Cardiac muscle cell (in vitro differentiated cells and primary cell): ENCODE data around the gene FAT4. TPM values are rescaled to one million over a fixed set of nuclear protein-coding genes. Genes with fewer than 3 reads are reported as not detected.
A peak's percentile ranks its signal among the peaks of the same experiment; 100 is the strongest.

Experiments used
- DNase-seq, 2 donors: peaks; one replicate each; pipeline versions ENCODE4 v3.0.0 to v3.0.0-alpha.2; 2010 to 2017; ENCODE audit warnings: low read depth in 1 of 2, low spot score in 1 of 2
- H3K27ac ChIP-seq: fragments of 200-600 bp; sonication (generic); 2 replicates; pipeline ENCODE4 v1.5.1; 2016
- H3K27me3 ChIP-seq: fragments of 200-600 bp; sonication (generic); 2 replicates; pipeline ENCODE4 v1.6.0; 2016; ENCODE audit warnings: control low read depth
- H3K36me3 ChIP-seq: fragments of 200-600 bp; sonication (generic); 2 replicates; pipeline ENCODE4 v1.5.1; 2016; ENCODE audit warnings: control low read depth
- H3K4me1 ChIP-seq: fragments of 200-600 bp; sonication (generic); 2 replicates; pipeline ENCODE4 v1.8.1; 2017; ENCODE audit warnings: low read depth, mild to moderate bottlenecking, mixed run types
- H3K4me3 ChIP-seq: fragments of 200-600 bp; sonication (generic); 2 replicates; pipeline ENCODE4 v1.5.1; 2016; ENCODE audit warnings: mild to moderate bottlenecking
- H3K9me3 ChIP-seq: fragments of 200-600 bp; sonication (generic); 2 replicates; pipeline ENCODE4 v1.5.1; 2017; ENCODE audit warnings: low read depth, mild to moderate bottlenecking, control low read depth
- polyA plus RNA-seq: library from polyadenylated mRNA; unstranded; fragments of >200 nt; fragmentation: Nextera tagmentation; extraction: Ambion mirVana; gene quantifications from 2 replicates; pipeline ENCODE4 v1.2.1, GENCODE V29; 2016
- total RNA-seq: library from RNA; depleted of rRNA; stranded (reverse); fragments of >200 nt; gene quantifications from 2 replicates; pipeline ENCODE4 v1.2.3, GENCODE V29; 2016
- TF ChIP-seq, protein P1 (sequence below): IDR thresholded peaks from 2 replicates; pipeline ENCODE4 v1.5.1; 2012; ENCODE audit warnings: low read depth, mild to moderate bottlenecking, low read length

Gene FAT4
- total and polyA plus RNA-seq, 2 experiments from 2014 or later = 1.0 to 5.6 TPM

DNA sequence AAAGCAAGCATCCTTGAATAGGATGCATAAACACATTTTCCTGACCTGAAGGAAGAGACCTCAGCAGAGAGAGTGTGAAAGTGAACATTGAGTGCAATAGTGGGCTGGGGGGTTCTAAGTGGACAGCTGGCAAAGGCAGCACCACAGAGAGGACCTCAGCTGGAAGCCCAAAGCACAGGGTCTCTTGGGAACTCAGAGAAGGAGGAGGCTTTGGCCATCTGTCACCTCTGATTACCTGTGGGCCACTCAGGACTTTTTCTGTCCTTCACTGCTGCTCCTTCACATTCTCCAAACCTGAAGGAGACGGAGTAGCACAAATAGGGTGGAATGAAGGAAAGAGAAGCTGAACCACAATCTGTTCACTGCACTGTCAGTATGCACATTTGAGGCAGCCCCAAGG, 37.9 kb upstream of the FAT4 start:
- Histone ChIP-seq H3K27ac (no peak overlapping the region), H3K27me3 (no peaks in the 10 kb centered on the region), H3K4me3 (no peak overlapping the region), H3K9me3 (no peaks in the 10 kb centered on the region), H3K4me1 (no peaks in the 10 kb centered on the region), H3K36me3 (no peaks in the 10 kb centered on the region)
- TF ChIP-seq, protein P1, sequence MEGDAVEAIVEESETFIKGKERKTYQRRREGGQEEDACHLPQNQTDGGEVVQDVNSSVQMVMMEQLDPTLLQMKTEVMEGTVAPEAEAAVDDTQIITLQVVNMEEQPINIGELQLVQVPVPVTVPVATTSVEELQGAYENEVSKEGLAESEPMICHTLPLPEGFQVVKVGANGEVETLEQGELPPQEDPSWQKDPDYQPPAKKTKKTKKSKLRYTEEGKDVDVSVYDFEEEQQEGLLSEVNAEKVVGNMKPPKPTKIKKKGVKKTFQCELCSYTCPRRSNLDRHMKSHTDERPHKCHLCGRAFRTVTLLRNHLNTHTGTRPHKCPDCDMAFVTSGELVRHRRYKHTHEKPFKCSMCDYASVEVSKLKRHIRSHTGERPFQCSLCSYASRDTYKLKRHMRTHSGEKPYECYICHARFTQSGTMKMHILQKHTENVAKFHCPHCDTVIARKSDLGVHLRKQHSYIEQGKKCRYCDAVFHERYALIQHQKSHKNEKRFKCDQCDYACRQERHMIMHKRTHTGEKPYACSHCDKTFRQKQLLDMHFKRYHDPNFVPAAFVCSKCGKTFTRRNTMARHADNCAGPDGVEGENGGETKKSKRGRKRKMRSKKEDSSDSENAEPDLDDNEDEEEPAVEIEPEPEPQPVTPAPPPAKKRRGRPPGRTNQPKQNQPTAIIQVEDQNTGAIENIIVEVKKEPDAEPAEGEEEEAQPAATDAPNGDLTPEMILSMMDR = no peak
- DNase-seq = no peak

DNA sequence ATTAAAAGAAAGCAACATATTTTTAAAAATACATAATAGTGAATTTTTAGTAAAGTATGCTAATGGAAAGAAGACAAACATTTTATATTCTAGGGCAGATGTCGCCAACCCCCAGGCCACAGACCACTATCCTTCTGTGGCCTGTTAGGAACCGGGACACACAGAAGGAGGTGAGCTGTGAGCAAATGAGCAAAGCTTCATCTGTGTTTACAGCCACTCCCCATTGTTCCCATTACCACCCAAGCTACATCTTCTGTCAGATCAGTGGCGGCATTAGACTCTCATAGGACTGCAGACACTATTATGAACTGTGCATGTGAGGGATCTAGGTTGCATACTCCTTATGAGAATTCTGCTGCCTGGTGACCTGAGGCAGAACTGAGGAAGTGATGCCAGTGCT, 37.0 kb upstream of the FAT4 start:
- H3K27me3 ChIP-seq = no peaks in the 10 kb centered on the region
- no peak overlapping the region for H3K4me3 ChIP-seq
- DNase-seq = no peak
- H3K4me1 ChIP-seq = no peaks in the 10 kb centered on the region
- no peaks in the 10 kb centered on the region for H3K9me3 ChIP-seq
- no peak overlapping the region for H3K27ac ChIP-seq
- TF ChIP-seq, protein P1 = no peak
- no peaks in the 10 kb centered on the region for H3K36me3 ChIP-seq

DNA sequence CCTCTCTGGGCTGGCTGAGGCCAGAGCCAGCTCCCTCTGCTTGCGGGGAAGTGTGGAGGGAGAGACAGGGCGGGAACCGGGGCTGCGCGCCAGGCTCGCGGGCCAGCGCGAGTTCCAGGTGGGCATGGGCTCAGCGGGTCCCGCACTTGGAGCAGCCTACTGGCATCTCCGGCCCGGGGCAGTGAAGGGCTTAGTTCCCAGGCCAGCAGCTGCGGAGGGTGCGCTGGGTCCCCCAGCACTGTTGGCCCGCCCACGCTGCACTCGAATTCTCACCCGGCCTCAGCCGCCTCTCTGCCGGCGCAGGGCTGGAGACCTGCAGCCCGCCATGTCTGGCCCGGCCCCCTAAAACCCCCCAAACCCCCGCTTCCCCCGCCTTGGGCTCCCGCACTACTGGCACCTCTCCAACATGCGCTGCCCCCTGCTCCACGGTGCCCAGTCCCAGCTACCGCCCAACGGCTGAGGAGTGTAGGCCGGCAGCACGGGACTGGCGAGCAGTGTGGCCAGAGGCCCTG, 33.8 kb upstream of the FAT4 start:
- no peak for DNase-seq
- H3K36me3 ChIP-seq = no peaks in the 10 kb centered on the region
- no peaks in the 10 kb centered on the region for H3K9me3 ChIP-seq
- no peak overlapping the region for H3K4me3 ChIP-seq
- no peak overlapping the region for H3K27ac ChIP-seq
- TF ChIP-seq, protein P1 = no peak
- no peaks in the 10 kb centered on the region for H3K27me3 ChIP-seq
- no peaks in the 10 kb centered on the region for H3K4me1 ChIP-seq

DNA sequence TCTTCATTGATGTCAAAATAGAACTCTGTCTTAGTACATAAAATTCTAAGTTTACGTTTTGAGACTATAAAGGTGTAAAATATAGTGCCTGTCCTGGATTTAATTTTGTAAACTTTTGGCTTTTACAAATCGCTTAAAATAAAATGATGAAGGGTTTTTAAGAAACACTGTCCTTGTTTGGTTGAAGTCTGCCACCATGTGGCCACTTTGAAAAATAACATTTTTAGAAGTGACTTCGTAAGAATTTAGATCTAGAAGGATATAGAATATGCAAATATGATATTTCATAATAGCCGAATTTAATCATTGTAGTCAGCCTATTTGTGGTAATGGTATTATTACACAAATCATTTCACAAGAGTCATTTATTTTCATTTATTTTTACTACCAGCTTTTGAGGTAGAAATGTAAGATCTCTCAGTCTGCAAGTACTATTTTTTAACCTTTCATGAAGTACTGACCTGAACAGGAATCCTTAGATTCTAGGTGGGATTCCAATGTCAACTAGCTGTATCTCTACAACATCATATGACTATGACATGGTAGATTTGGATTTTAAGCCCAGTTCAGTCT, 31.0 kb upstream of the FAT4 start:
- H3K9me3 ChIP-seq = no peaks in the 10 kb centered on the region
- TF ChIP-seq, protein P1 = peak; percentile 43
- no peak overlapping the region for H3K4me3 ChIP-seq

DNA sequence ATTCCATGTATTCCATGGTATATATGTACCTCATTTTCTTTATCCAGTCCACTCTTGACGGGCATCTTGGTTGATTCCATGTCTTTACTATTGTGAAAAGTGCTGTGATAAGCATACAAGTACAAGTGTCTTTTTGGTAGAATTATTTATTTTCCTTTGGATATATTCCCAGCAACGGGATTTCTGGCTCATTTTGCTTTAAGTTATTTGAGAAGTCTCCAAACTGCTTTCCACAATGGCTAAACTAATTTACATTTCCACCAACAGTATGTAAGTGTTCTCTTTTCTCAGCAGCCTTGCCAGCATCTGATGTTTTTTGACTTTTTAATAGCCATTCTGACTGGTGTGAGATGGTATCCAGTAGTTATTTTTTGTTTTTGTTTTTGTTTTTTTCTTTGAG, 17.6 kb upstream of the FAT4 start:
- Histone ChIP-seq H3K27ac (no peak overlapping the region), H3K4me1 (no peaks in the 10 kb centered on the region), H3K27me3 (no peaks in the 10 kb centered on the region), H3K36me3 (no peaks in the 10 kb centered on the region), H3K4me3 (no peak overlapping the region), H3K9me3 (no peaks in the 10 kb centered on the region)
- no peak for DNase-seq
- TF ChIP-seq, protein P1 = no peak

More for the DNA sequence above, 31.0 kb upstream of the FAT4 start:
- Histone ChIP-seq H3K4me1 (no peaks in the 10 kb centered on the region), H3K36me3 (no peaks in the 10 kb centered on the region), H3K27ac (no peak overlapping the region), H3K27me3 (no peaks in the 10 kb centered on the region)
- peak; percentile 11 to 70 for DNase-seq

DNA sequence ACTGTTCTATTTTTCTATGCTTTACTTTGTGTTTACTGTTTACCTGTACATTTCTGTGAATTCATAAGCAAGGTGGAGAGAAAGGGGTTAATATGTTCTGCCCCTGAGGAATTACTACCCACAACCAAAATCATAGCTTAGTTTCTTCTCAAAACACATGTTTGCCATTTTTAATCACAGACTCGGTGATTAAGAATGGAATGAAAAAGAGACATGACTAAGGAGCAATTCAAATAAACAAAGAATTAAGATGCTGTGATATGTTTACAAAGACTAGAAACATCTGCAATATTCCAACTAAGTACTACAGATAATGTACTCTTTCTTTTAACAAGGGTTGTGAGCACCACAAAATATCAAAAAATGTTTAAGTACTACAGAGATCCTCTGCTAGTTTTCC, 11.7 kb upstream of the FAT4 start:
- Histone ChIP-seq H3K4me3 (no peak overlapping the region), H3K9me3 (no peaks in the 10 kb centered on the region), H3K36me3 (no peaks in the 10 kb centered on the region), H3K27ac (no peak overlapping the region), H3K4me1 (no peaks in the 10 kb centered on the region), H3K27me3 (no peaks in the 10 kb centered on the region)
- DNase-seq = no peak
- TF ChIP-seq, protein P1 = no peak
